Parathyroid adenoma (tissue), 2 donors: ENCODE data around the gene FCER2.

ENCODE experiments used
- H2AFZ ChIP-seq: fragments of 300-600 bp; sonication (generic); one replicate; pipeline ENCODE4 v1.7.0; 2017; ENCODE audit warnings: antibody characterized with exemption, mild to moderate bottlenecking
- H3K27ac ChIP-seq: fragments of 300-600 bp; sonication (generic); one replicate; pipeline ENCODE4 v1.7.0; 2017
- H3K27me3 ChIP-seq: fragments of 300-600 bp; sonication (generic); one replicate; pipeline ENCODE4 v1.7.0; 2017; ENCODE audit warnings: low read length; ENCODE audit not compliant: control insufficient read depth, insufficient read depth
- H3K36me3 ChIP-seq: fragments of 300-600 bp; sonication (generic); one replicate; pipeline ENCODE4 v1.7.0; 2017; ENCODE audit warnings: low read length; ENCODE audit not compliant: control insufficient read depth, insufficient read depth
- H3K4me1 ChIP-seq: fragments of 300-600 bp; sonication (generic); one replicate; pipeline ENCODE4 v1.7.0; 2017; ENCODE audit warnings: control low read depth
- H3K4me2 ChIP-seq: fragments of 300-600 bp; sonication (generic); one replicate; pipeline ENCODE4 v1.7.0; 2017; ENCODE audit warnings: low read length
- H3K4me3 ChIP-seq: fragments of 300-600 bp; sonication (generic); one replicate; pipeline ENCODE4 v1.7.0; 2017; ENCODE audit warnings: low read depth, low read length
- H3K79me2 ChIP-seq: fragments of 300-600 bp; sonication (generic); one replicate; pipeline ENCODE4 v1.7.0; 2017; ENCODE audit warnings: control low read depth
- H3K9ac ChIP-seq: fragments of 300-600 bp; sonication (generic); one replicate; pipeline ENCODE4 v1.7.0; 2017; ENCODE audit warnings: mild to moderate bottlenecking
- H3K9me3 ChIP-seq: fragments of 300-600 bp; sonication (generic); one replicate; pipeline ENCODE4 v1.7.0; 2017; ENCODE audit warnings: low read length; ENCODE audit not compliant: control insufficient read depth
- TF ChIP-seq, protein P1 (sequence below): fragments of 300-600 bp; sonication (generic); IDR thresholded peaks from one replicate; pipeline ENCODE4 v1.7.0; 2017; ENCODE audit warnings: antibody characterized with exemption, mild to moderate bottlenecking
- donor health status: primary hyperparathyroidism.

Gene FCER2

DNA sequence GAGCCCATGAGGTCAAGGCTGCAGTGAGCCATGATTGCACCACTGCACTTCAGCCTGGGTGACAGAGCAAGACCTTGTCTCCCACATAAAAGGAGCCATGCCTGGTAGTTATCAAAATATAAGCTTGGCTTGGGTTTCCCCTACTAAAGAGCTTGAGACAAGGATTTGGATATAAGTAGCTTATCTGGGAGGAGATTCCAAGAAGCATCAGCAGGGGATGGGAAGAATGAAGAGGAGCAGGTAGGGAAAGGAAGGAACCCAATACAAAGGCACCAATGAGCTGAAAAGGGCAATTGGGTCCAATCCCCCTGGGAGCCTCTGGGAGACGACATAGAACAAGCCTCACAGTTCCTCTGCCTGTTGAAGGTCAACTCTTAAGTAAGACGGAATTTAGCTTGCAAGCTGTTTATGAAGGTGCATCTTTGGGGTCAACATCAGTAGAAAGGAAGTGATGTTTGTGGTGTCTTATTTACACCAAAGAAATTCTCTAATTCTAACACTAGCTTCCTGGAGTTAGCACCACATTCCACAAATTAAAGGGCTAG is 37.4 kb upstream of the FCER2 start:
- Histone ChIP-seq H2AFZ (no peak overlapping the region), H3K27me3 (no peaks in the 10 kb centered on the region), H3K4me3 (no peak overlapping the region), H3K79me2 (no peaks in the 10 kb centered on the region), H3K9me3 (no peaks in the 10 kb centered on the region), H3K36me3 (no peaks in the 10 kb centered on the region), H3K27ac (no peak overlapping the region), H3K4me1 (no peaks in the 10 kb centered on the region), H3K9ac (no peak overlapping the region), H3K4me2 (no peak overlapping the region)
- TF ChIP-seq, protein P1, sequence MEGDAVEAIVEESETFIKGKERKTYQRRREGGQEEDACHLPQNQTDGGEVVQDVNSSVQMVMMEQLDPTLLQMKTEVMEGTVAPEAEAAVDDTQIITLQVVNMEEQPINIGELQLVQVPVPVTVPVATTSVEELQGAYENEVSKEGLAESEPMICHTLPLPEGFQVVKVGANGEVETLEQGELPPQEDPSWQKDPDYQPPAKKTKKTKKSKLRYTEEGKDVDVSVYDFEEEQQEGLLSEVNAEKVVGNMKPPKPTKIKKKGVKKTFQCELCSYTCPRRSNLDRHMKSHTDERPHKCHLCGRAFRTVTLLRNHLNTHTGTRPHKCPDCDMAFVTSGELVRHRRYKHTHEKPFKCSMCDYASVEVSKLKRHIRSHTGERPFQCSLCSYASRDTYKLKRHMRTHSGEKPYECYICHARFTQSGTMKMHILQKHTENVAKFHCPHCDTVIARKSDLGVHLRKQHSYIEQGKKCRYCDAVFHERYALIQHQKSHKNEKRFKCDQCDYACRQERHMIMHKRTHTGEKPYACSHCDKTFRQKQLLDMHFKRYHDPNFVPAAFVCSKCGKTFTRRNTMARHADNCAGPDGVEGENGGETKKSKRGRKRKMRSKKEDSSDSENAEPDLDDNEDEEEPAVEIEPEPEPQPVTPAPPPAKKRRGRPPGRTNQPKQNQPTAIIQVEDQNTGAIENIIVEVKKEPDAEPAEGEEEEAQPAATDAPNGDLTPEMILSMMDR: no peak

GRCh38 chr19:7738023-7738422 is 36.1 kb upstream of the FCER2 start:
- Histone ChIP-seq H2AFZ (no peak overlapping the region), H3K79me2 (no peaks in the 10 kb centered on the region), H3K4me3 (no peak overlapping the region), H3K27me3 (no peaks in the 10 kb centered on the region), H3K4me1 (no peaks in the 10 kb centered on the region), H3K36me3 (no peaks in the 10 kb centered on the region), H3K27ac (no peak overlapping the region), H3K4me2 (no peak overlapping the region), H3K9ac (no peak overlapping the region), H3K9me3 (no peaks in the 10 kb centered on the region)
- TF ChIP-seq, protein P1: no peak

- no peaks in the 10 kb centered on the region for H3K27me3 ChIP-seq
- no peak overlapping the region for H2AFZ ChIP-seq
- H3K9ac ChIP-seq: no peak overlapping the region
- H3K9me3 ChIP-seq: no peaks in the 10 kb centered on the region
- no peaks in the 10 kb centered on the region for H3K36me3 ChIP-seq
- TF ChIP-seq, protein P1: no peak
- no peaks in the 10 kb centered on the region for H3K79me2 ChIP-seq
- H3K4me3 ChIP-seq: no peak overlapping the region
- no peak overlapping the region for H3K27ac ChIP-seq
- no peaks in the 10 kb centered on the region for H3K4me1 ChIP-seq
- H3K4me2 ChIP-seq: no peak overlapping the region
These were observed 35.3 kb upstream of the FCER2 start for GRCh38 chr19:7737215-7737614.

DNA sequence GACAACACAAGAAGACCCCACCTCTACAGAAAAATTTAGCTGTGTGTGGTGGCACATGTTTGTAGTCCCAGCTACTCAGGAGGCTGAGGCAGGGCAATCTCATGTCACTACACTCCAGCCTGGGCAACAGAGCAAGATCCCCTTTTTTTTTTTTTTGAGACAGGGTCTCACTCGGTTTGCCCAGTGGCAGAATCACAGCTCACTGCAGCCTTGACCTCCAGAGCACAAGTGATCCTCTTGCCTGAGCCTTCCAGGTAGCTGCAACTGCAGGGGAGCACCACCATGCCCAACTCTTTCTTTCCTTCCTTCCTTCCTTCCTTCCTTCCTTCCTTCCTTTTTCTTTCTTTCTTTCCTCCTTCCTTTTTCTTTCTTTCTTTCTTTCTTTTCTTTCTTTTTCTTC is 34.2 kb upstream of the FCER2 start:
- Histone ChIP-seq H3K4me2 (no peak overlapping the region), H3K4me1 (no peaks in the 10 kb centered on the region), H2AFZ (no peak overlapping the region), H3K27me3 (no peaks in the 10 kb centered on the region), H3K36me3 (no peaks in the 10 kb centered on the region), H3K9me3 (no peaks in the 10 kb centered on the region), H3K9ac (no peak overlapping the region), H3K4me3 (no peak overlapping the region), H3K79me2 (no peaks in the 10 kb centered on the region), H3K27ac (no peak overlapping the region)
- TF ChIP-seq, protein P1: no peak
